ENCODE measurements around the gene PUS1. TPM values are rescaled to one million over a fixed set of nuclear protein-coding genes. Genes with fewer than 3 reads are reported as not detected.

Gene PUS1
- total RNA-seq, 1 donor: 13.0 TPM

DNA sequence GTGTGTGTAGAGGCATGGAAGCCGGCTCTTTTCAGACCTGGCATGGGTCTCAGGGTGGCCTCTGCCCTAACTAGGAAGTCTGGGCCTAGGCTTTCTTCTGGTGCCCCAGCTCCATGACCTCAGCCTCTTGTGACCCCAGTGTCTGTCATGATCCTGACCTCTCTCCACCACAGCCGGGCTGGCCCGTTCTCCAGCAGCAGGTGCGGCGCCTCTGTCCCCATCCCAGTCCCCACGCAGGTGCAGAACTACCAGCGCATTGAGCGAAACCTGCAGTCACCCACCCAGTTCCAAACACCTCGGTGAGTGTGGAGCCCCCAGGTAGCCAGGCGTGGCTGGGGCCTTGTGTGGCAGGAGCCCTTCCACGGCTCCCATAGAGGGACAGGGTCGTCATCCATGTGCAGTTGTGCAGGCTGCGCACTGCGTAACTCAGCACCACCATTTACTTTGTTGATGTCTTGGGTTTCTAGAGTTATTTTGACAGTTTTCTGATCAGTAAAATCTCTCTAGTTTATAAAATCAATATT lies 14.8 kb upstream of the PUS1 start:
- TF ChIP-seq, protein P1, sequence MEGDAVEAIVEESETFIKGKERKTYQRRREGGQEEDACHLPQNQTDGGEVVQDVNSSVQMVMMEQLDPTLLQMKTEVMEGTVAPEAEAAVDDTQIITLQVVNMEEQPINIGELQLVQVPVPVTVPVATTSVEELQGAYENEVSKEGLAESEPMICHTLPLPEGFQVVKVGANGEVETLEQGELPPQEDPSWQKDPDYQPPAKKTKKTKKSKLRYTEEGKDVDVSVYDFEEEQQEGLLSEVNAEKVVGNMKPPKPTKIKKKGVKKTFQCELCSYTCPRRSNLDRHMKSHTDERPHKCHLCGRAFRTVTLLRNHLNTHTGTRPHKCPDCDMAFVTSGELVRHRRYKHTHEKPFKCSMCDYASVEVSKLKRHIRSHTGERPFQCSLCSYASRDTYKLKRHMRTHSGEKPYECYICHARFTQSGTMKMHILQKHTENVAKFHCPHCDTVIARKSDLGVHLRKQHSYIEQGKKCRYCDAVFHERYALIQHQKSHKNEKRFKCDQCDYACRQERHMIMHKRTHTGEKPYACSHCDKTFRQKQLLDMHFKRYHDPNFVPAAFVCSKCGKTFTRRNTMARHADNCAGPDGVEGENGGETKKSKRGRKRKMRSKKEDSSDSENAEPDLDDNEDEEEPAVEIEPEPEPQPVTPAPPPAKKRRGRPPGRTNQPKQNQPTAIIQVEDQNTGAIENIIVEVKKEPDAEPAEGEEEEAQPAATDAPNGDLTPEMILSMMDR (IDR thresholded peaks at IDR 0.05; ENCODE audit: insufficient read depth, low read depth, low read length): no peak
- no peak for DNase-seq (ENCODE audit: low read depth)
- H3K4me3 ChIP-seq (ENCODE audit: low read depth, low read length): no peak overlapping the region

DNA sequence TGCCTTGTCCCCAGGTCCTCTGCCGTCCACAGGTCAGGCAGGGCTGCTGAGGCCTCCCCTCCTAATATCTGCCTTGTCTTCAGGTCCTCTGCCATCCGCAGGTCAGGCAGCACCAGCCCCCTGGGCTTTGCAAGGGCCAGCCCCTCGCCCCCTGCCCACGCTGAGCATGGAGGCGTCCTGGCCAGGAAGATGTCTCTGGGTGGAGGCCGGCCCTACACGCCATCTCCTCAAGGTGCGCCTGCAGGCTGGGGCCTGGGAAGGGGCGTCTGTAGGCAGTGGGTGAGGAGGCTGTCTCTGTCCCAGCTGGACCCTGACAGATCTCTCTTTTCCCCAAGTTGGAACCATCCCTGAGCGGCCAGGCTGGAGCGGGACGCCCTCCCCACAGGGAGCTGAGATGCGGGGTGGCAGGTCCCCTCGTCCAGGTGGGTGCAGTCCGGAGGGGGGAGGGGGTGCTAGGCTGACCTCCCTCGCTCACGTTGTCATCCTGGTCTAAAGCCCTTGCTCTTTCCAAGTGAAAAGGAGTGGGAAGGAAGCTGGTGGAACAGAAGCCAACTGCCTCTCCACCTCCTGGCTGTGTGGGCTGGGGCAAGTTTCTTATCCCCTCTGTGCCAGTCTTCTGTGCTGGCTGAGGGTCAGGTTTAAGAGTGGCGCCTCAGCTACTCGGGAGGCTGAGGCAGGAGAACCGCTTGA lies 13.9 kb upstream of the PUS1 start:
- no peak for DNase-seq (ENCODE audit: low read depth)

DNA sequence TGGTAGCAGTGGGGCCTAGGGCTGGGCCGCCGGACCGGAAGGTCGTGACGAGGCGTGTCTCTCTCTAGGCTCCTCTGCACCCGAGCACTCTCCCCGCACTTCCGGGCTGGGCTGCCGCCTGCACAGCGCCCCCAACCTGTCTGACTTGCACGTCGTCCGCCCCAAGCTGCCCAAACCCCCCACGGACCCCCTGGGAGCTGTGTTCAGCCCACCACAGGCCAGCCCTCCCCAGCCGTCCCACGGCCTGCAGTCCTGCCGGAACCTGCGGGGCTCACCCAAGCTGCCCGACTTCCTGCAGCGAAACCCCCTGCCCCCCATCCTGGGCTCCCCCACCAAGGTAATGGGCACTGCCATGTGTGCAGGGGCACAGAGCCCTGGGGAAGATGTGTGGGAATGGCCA lies 13.3 kb upstream of the PUS1 start:
- DNase-seq (ENCODE audit: low read depth): no peak
- H3K4me3 ChIP-seq (ENCODE audit: low read depth, low read length): no peak overlapping the region
- TF ChIP-seq, protein P1 (IDR thresholded peaks at IDR 0.05; ENCODE audit: insufficient read depth, low read depth, low read length): no peak

More for the DNA sequence above, 13.9 kb upstream of the PUS1 start:
- TF ChIP-seq, protein P1 (IDR thresholded peaks at IDR 0.05; ENCODE audit: insufficient read depth, low read depth, low read length): no peak
- no peak overlapping the region for H3K4me3 ChIP-seq (ENCODE audit: low read depth, low read length)

DNA sequence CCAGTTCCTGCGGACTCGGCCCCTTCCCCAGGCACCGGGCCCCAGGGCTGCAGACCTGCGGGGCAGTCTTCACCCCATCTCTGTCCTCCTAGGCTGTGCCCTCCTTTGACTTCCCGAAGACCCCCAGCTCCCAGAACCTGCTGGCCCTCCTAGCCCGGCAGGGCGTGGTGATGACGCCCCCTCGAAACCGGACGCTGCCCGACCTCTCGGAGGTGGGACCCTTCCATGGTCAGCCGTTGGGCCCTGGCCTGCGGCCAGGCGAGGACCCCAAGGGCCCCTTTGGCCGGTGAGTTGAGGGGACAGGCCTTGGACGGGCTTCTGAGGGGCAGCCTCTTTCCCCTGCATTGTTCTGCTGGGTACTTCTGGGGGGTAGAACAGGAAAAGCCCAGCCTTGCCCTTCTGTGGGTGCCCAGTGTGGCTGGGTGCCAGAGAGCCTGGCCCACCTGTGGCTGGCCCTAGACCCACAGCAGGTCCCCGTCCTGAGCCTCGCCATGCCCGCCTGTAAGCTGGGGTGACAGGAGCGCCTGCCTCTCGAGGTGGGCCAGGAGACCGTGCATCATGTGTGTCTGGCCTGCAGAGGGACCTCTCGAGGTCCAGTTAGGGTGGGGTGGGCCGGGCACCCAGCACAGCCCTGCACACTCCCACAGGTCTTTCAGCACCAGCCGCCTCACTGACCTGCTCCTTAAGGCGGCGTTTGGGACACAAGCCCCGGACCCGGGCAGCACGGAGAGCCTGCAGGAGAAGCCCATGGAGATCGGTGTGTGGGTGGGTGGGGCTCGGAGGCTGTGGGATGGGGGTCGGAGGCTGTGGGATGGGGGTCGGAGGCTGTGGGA lies 12.6 kb upstream of the PUS1 start:
- no peak overlapping the region for H3K4me3 ChIP-seq (ENCODE audit: low read depth, low read length)
- TF ChIP-seq, protein P1 (IDR thresholded peaks at IDR 0.05; ENCODE audit: insufficient read depth, low read depth, low read length): no peak
- DNase-seq (ENCODE audit: low read depth): no peak

DNA sequence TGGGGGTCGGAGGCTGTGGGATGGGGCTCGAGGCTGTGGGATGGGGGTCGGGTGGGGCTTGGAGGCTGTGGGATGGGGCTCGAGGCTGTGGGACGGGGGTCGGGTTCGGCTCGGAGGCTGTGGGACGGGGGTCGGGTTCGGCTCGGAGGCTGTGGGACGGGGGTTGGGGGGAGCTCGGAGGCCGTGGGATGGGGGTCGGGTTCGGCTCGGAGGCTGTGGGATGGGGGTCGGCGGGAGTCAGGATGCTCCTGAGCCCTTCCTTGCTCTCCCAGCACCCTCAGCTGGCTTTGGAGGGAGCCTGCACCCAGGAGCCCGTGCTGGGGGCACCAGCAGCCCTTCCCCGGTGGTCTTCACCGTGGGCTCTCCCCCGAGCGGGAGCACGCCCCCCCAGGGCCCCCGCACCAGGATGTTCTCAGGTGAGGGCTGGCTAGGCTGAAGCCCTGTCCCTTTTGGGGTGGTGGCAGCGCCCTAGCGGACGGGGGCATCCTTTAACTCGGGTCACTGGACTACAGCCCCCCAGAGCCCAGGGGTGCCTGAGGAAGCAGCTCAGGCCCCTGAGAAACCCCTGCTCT lies 11.9 kb upstream of the PUS1 start:
- TF ChIP-seq, protein P1 (IDR thresholded peaks at IDR 0.05; ENCODE audit: insufficient read depth, low read depth, low read length): no peak
- no peak for DNase-seq (ENCODE audit: low read depth)
- no peak overlapping the region for H3K4me3 ChIP-seq (ENCODE audit: low read depth, low read length)

DNA sequence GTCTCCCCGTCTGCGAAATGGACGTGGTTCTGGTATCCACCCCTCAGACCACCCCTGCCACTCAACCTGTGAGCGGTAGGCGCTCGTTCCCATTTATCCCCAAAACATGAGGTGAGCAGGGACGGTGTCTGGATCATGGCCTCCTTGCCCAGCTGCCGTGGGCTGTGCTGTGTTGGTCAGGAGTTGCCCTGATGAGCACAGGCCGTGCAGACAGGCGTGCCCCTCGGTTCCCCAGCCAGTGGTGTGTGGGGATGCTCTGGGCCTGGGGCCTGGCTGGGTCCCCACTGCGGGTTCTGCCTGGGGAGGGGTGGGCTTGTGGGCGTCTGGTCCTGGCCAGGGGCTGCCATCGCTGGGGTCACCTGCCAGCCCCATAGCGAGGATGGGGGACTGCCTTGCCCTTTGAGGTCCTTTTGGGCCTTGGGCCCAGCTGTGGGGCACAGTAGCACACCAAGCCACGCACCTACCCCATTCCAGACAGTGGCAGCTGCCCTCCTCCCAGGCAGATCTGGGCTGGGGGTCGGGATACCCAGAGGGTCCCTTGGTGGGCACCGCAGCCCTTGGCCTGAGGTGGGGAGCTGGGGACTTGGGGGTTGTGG lies 11.3 kb upstream of the PUS1 start:
- no peak overlapping the region for H3K4me3 ChIP-seq (ENCODE audit: low read depth, low read length)
- TF ChIP-seq, protein P1 (IDR thresholded peaks at IDR 0.05; ENCODE audit: insufficient read depth, low read depth, low read length): no peak
- DNase-seq (ENCODE audit: low read depth): no peak
